Bronchial epithelial cell (primary cell): ENCODE results near the gene LYZL6. TPM values are rescaled to one million over a fixed set of nuclear protein-coding genes. Genes with fewer than 3 reads are reported as not detected.

ENCODE experiments used
- DNase-seq: peaks from one replicate; pipeline ENCODE4 v3.0.0-alpha.2; 2010; ENCODE audit warnings: low read depth
- FAIRE-seq: peaks from 2 replicates; lab custom pipeline; 2011; peaks lifted over from hg19 to GRCh38; lab: Jason Lieb, UNC
- H3K27me3 ChIP-seq: 2 replicates; pipeline ENCODE4 v1.5.1; 2011; ENCODE audit warnings: low read length; ENCODE audit not compliant: control insufficient read depth, insufficient read depth
- H3K36me3 ChIP-seq: 2 replicates; pipeline ENCODE4 v1.5.1; 2011; ENCODE audit warnings: low read length; ENCODE audit not compliant: control insufficient read depth, insufficient read depth
- H3K4me3 ChIP-seq: 2 replicates; pipeline ENCODE4 v1.5.1; 2011; ENCODE audit warnings: mild to moderate bottlenecking, low read depth, low read length, control low read depth
- CTCF ChIP-seq: IDR thresholded peaks from 2 replicates; pipeline ENCODE4 v1.5.1; 2011; ENCODE audit warnings: mild to moderate bottlenecking, moderate library complexity, low read length, control low read depth, inconsistent platforms; ENCODE audit not compliant: insufficient read depth, severe bottlenecking
- total RNA-seq: library from RNA; depleted of rRNA; stranded (reverse); fragments of >200 nt; gene quantifications from 2 replicates; pipeline ENCODE4 v1.2.1, GENCODE V29; 2014

Gene LYZL6
- total RNA-seq, 1 donor from 2014 or later, result not detected

DNA sequence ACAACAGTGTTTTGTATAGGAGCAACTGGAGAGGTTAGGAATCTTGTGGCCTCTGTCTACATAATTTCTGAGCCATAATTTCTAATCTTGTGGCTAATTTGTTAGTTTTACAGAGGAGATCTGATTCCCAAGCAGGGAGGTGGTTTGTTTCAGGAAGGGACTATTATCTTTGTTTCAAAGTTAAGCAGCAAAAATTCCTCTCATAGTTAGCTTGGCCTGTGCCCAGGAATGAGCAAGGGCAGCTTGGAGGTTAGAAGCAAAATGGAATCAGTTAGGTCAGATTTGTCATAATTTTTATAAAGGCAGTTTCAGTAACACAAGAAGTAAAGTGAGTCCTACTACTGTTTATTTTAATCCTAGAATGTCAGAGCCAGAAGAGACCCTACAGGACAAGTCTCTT, 10.9 kb downstream of the LYZL6 start:
- FAIRE-seq, result no peak
- no peak for TF ChIP-seq CTCF
- no peak for DNase-seq

DNA sequence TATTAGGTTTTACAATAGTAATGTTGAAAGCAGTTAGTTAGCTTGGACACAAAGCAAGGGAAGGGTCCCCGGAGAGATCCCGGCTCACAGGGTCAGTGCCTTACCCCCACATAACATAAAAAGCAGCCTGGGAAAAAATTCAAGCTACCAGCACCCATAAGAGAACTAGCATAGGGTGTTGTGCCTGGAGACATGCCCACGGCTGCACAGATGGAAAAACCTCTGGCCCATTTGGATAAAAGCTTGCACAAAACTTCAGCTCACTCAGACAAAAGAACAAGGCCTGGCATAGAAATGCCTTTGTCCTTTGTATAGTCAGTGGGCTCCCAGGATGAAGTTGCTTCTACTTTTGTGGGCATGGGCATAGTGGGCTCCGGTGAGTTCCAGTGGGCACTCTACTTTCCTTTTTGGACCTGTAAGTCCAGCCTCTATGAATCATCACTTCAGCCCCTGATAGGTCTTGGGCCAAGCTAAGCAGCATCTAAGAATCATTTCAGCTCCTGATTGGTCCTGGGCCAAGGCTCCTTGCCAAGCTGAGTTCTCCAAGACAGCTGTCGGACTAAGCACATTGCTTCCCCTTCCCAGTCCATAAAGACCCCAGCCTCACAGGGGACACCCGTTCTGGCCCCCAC, 11.6 kb downstream of the LYZL6 start:
- no peak for TF ChIP-seq CTCF
- H3K36me3 ChIP-seq, result no peaks in the 10 kb centered on the region
- no peak for FAIRE-seq
- no peak for DNase-seq
- no peak overlapping the region for H3K4me3 ChIP-seq
- no peaks in the 10 kb centered on the region for H3K27me3 ChIP-seq

More for the DNA sequence above, 10.9 kb downstream of the LYZL6 start:
- H3K36me3 ChIP-seq, result no peaks in the 10 kb centered on the region
- no peaks in the 10 kb centered on the region for H3K27me3 ChIP-seq
- H3K4me3 ChIP-seq, result no peak overlapping the region

DNA sequence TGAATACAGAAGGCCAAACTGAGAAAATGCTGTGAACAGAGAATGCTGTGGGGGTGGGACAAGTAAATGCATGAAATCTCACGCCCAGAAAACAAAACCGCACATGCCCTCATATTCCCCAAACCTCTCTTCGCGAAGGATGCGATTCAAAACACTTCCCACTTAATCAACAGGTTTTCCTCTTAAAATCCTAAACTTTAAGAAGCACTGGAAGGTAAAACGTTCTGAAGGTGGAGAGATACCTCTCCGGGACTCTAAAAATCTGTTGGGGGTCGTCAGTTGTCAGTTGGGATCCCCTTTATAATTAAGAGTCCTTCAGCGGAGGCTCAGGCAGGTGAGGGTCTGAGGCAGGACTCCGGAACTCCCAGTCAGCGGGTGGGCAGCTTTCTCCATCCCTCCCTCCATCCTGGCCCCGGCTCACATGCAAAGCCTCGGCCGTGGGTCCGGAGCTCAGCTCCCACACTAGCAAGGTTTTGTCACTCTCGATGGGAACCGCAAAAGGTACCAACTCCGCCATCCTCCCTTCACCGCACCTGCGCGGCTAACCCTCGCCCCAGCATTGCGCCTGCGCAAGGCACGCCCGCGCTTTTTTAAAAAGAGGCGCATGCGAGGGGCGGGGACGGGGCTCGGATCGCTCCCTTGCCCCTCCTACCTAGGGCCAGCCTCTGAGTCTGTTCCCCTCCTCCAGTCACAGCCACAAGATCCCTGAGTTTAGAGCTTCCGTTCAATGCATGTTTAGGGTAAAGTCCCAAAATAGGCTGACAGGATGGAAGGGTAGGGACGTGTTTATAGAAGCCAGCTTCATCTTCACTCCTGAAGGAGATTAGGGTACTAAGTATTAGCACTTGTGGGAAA, 13.1 kb downstream of the LYZL6 start, which contains the start of gene RDM1:
TSS of gene RDM1 (minus strand) at position 563 of the 855 bp plus-strand sequence. CDS start at position 517, 46 bp downstream.
- H3K27me3 ChIP-seq, result no peaks in the 10 kb centered on the region
- peak; percentile 53 for DNase-seq
- H3K36me3 ChIP-seq, result no peaks in the 10 kb centered on the region
- TF ChIP-seq CTCF, result no peak
- FAIRE-seq, result no peak
- H3K4me3 ChIP-seq, result peak within 1 kb of the TSS; percentile 49

GRCh38 chr17:35927714-35928113, 15.8 kb downstream of the LYZL6 start:
- no peak for FAIRE-seq
- no peak for TF ChIP-seq CTCF
- no peak for DNase-seq
- Histone ChIP-seq H3K36me3 (no peaks in the 10 kb centered on the region), H3K4me3 (no peak overlapping the region), H3K27me3 (no peaks in the 10 kb centered on the region)

DNA sequence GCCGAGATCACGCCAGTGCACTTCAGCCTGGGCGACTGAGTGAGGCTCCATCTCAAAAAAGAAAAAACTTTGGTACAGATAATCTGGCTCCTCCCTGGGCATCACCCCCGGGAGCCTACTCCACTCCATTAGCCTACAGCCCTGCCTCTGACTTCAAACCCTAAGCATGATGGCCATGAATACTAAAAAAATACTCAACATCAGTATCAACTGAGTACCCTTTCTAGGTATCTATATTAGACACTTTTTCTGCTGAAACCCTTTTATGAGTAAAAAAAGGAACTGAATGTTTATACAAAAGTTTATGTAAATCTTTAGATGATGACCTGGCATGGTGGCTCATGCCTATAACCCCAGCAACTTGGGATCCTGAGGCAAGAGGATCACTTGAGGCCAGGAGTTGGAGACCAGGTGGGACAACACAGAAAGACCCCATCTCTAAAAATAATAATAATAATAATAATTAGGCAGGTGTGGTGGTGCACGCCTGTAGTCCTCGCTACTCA, 19.9 kb downstream of the LYZL6 start:
- TF ChIP-seq CTCF, result no peak
- no peaks in the 10 kb centered on the region for H3K27me3 ChIP-seq
- H3K4me3 ChIP-seq, result no peak overlapping the region
- DNase-seq (no peak), FAIRE-seq (no peak)
- no peaks in the 10 kb centered on the region for H3K36me3 ChIP-seq
